ENCODE measurements around the gene SMC1B. TPM values are rescaled to one million over a fixed set of nuclear protein-coding genes. Genes with fewer than 3 reads are reported as not detected.

Gene SMC1B
- total and polyA plus RNA-seq, 9 of the 15 experiments (the other 6 are each of a cell fraction or from before 2014, with no cell fraction given): 0.03 TPM; not detected in 8

- TF ChIP-seq ZNF184 (CRISPR knock-in tag; IDR thresholded peaks at IDR 0.05) (no peak), HDGF (IDR thresholded peaks at IDR 0.05) (no peak), FOSL1 (tag; conservative IDR thresholded peaks at IDR 0.05) (no peak), BCL6 (CRISPR knock-in tag; IDR thresholded peaks at IDR 0.05) (no peak), FOXM1 (IDR thresholded peaks at IDR 0.05; ENCODE audit: low read depth) (no peak), FOXM1 (CRISPR knock-in tag; IDR thresholded peaks at IDR 0.05; ENCODE audit: low read depth) (no peak), DIDO1 (tag; IDR thresholded peaks at IDR 0.05; ENCODE audit: low read depth) (no peak), ZNF354B (CRISPR knock-in tag; IDR thresholded peaks at IDR 0.05) (no peak), ZNF695 (CRISPR knock-in tag; IDR thresholded peaks at IDR 0.05) (no peak)
Observed at GRCh38 chr22:45453764-45454163, 40.4 kb upstream of the SMC1B start (continued).

GRCh38 chr22:45452565-45453379 is 39.4 kb upstream of the SMC1B start:
- no peaks in the 10 kb centered on the region for H4K20me1 ChIP-seq (replicated peaks; ENCODE audit: control insufficient read depth, insufficient read depth, low read length)
- TF ChIP-seq RBM25 (IDR thresholded peaks at IDR 0.05; ENCODE audit: low read depth, low read length, severe bottlenecking) (no peak), JUNB (CRISPR knock-in tag; conservative IDR thresholded peaks at IDR 0.05) (no peak), RAD21 (CRISPR knock-in tag; conservative IDR thresholded peaks at IDR 0.05 in 1 of 2, IDR thresholded peaks at IDR 0.05 in 1 of 2) (no peak), ZHX1 (conservative IDR thresholded peaks at IDR 0.05; ENCODE audit: low read length) (no peak), KDM1A (IDR thresholded peaks at IDR 0.05) (no peak), FOXK2 (conservative IDR thresholded peaks at IDR 0.05 in 1 of 2, IDR thresholded peaks at IDR 0.05 in 1 of 2; ENCODE audit: low read depth in 2 of 2) (no peak), ELF1 (tag; IDR thresholded peaks at IDR 0.05) (no peak), SRF (CRISPR knock-in tag; IDR thresholded peaks at IDR 0.05) (no peak), SNAPC5 (CRISPR knock-in tag; IDR thresholded peaks at IDR 0.05) (no peak)
- no peak overlapping the region for H3K4me2 ChIP-seq (ENCODE audit: insufficient read depth, low read length)
- no peak for ATAC-seq
- in situ Hi-C loops (cut with MboI): loop anchor here (10.0 kb wide), 1 partner anchor 348 kb away; no protein-coding TSS in a partner anchor
- no peak overlapping the region for H3K27ac ChIP-seq (ENCODE audit: extremely low read depth, low read depth, low read length)
- H2AFZ ChIP-seq (ENCODE audit: low read depth, low read length): no peak overlapping the region
- ChIA-PET CTCF (ENCODE audit: low intra/inter-chr PET ratio) (no interaction called here), POLR2A (interaction anchor here (0.7 kb wide), 1 partner anchor 188 kb away, joined by 3 read pairs; no protein-coding TSS in a partner anchor)
- intact Hi-C loops (cut with micrococcal nuclease): no loop called here
- H3K9me3 ChIP-seq (replicated peaks; ENCODE audit: control insufficient read depth, insufficient read depth, low read depth, low read length): no peaks in the 10 kb centered on the region
- H3K27me3 ChIP-seq (ENCODE audit: control insufficient read depth in 2 of 2, insufficient read depth in 2 of 2, low read length in 2 of 2): peaks cover 4 to 39% of the 10 kb centered on the region in 2 experiments; a peak in 3 of 5 replicates
- BruUV-seq (replicated peaks): no TSS peak
- no peaks in the 10 kb centered on the region for H3K4me1 ChIP-seq (replicated peaks in 1 of 2; ENCODE audit: control insufficient read depth in 2 of 2, insufficient read depth in 2 of 2, low read length in 2 of 2)
- no peaks in the 10 kb centered on the region for H3K79me2 ChIP-seq (ENCODE audit: control insufficient read depth, insufficient read depth, low read length)
- FAIRE-seq: no peak
- 0% methylated on average over 7 of the region's 8 CpGs for WGBS (ENCODE audit: insufficient coverage, low coverage, missing lambda C conversion rate)
- no peak for DNase-seq (ENCODE audit: extremely low read depth in 1 of 4, low spot score in 3 of 4)
- H3K9ac ChIP-seq (ENCODE audit: insufficient read depth in 1 of 2, low read depth in 2 of 2, low read length in 2 of 2): no peak overlapping the region
- H3K36me3 ChIP-seq (ENCODE audit: control insufficient read depth, insufficient read depth, low read length): no peaks in the 10 kb centered on the region
- H3K9me1 ChIP-seq (ENCODE audit: control insufficient read depth, insufficient read depth, low read length): no peaks in the 10 kb centered on the region
- no peak overlapping the region for H3K4me3 ChIP-seq

All from K562 (cell line).